Hepatocyte (in vitro differentiated cells): ENCODE results near the gene LAMA3. TPM values are rescaled to one million over a fixed set of nuclear protein-coding genes. Genes with fewer than 3 reads are reported as not detected.
A peak's percentile ranks its signal among the peaks of the same experiment; 100 is the strongest.

Experiments
- DNase-seq: peaks from one replicate; pipeline ENCODE4 v3.0.0-alpha.2; 2016; ENCODE audit warnings: low spot score
- H2AFZ ChIP-seq: fragments of 200-600 bp; sonication (generic); 2 replicates; pipeline ENCODE4 v1.6.0; 2016; ENCODE audit warnings: antibody characterized with exemption, mild to moderate bottlenecking
- H3K27ac ChIP-seq: fragments of 200-600 bp; sonication (generic); 2 replicates; pipeline ENCODE4 v1.5.1; 2016; ENCODE audit warnings: mild to moderate bottlenecking
- H3K27me3 ChIP-seq: fragments of 200-600 bp; sonication (generic); 2 replicates; pipeline ENCODE4 v1.6.1; 2016
- H3K36me3 ChIP-seq: fragments of 200-600 bp; sonication (generic); replicated peaks from 2 replicates; pipeline ENCODE4 v1.5.1; 2016; ENCODE audit warnings: low read depth; ENCODE audit not compliant: insufficient read depth
- H3K4me1 ChIP-seq: fragments of 200-600 bp; sonication (generic); 2 replicates; pipeline ENCODE4 v1.5.1; 2016; ENCODE audit warnings: mild to moderate bottlenecking, moderate library complexity; ENCODE audit not compliant: insufficient read depth
- H3K4me2 ChIP-seq: fragments of 200-600 bp; sonication (generic); 2 replicates; pipeline ENCODE4 v1.6.0; 2016
- H3K4me3 ChIP-seq: fragments of 200-600 bp; sonication (generic); 2 replicates; pipeline ENCODE4 v1.5.1; 2016; ENCODE audit warnings: mild to moderate bottlenecking
- H3K79me2 ChIP-seq: fragments of 200-600 bp; sonication (generic); 2 replicates; pipeline ENCODE4 v1.6.0; 2017; ENCODE audit warnings: mild to moderate bottlenecking
- H3K9me2 ChIP-seq: fragments of 200-600 bp; sonication (generic); replicated peaks from 2 replicates; pipeline ENCODE4 v1.6.0; 2017; ENCODE audit warnings: mild to moderate bottlenecking; ENCODE audit not compliant: insufficient read depth
- H3K9me3 ChIP-seq: fragments of 200-600 bp; sonication (generic); 2 replicates; pipeline ENCODE4 v1.5.1; 2016; ENCODE audit warnings: low read depth, mild to moderate bottlenecking
- H4K20me1 ChIP-seq: fragments of 200-600 bp; sonication (generic); 2 replicates; pipeline ENCODE4 v1.6.0; 2016; ENCODE audit warnings: mild to moderate bottlenecking; ENCODE audit not compliant: insufficient read depth, poor library complexity, severe bottlenecking
- EZH2 ChIP-seq: fragments of 200-600 bp; sonication (generic); IDR thresholded peaks from 2 replicates; pipeline ENCODE4 v1.6.1; 2016; ENCODE audit warnings: antibody characterized with exemption, mild to moderate bottlenecking, borderline replicate concordance
- EZH2phosphoT487 ChIP-seq: fragments of 200-600 bp; sonication (generic); IDR thresholded peaks from one replicate; pipeline ENCODE4 v1.6.1; 2018; ENCODE audit warnings: antibody characterized with exemption, mild to moderate bottlenecking, low read depth, moderate library complexity; ENCODE audit not compliant: unreplicated experiment, severe bottlenecking
- WGBS: methylation state at CpG from one replicate; pipeline ENCODE4 v1.1.6; 2016; ENCODE audit warnings: low lambda C conversion rate; ENCODE audit errors: missing lambda C conversion rate; 5-methylcytosine and 5-hydroxymethylcytosine counted together
- polyA plus RNA-seq: library from polyadenylated mRNA; unstranded; fragments of >200 nt; fragmentation: Nextera tagmentation; extraction: Ambion mirVana; gene quantifications from 2 replicates; pipeline ENCODE4 v1.2.1, GENCODE V29; 2016
- total RNA-seq: library from RNA; depleted of rRNA; stranded (reverse); fragments of >200 nt; gene quantifications from 2 replicates; pipeline ENCODE4 v1.2.3, GENCODE V29; 2014
- TF ChIP-seq, protein P1 (sequence below): fragments of 200-600 bp; sonication (generic); IDR thresholded peaks from 2 replicates; pipeline ENCODE4 v1.5.1; 2016; ENCODE audit warnings: antibody characterized with exemption, mild to moderate bottlenecking; ENCODE audit not compliant: poor library complexity

LAMA3 gene
- total and polyA plus RNA-seq, 2 experiments from 2014 or later: 29.9 to 52.1 TPM

DNA sequence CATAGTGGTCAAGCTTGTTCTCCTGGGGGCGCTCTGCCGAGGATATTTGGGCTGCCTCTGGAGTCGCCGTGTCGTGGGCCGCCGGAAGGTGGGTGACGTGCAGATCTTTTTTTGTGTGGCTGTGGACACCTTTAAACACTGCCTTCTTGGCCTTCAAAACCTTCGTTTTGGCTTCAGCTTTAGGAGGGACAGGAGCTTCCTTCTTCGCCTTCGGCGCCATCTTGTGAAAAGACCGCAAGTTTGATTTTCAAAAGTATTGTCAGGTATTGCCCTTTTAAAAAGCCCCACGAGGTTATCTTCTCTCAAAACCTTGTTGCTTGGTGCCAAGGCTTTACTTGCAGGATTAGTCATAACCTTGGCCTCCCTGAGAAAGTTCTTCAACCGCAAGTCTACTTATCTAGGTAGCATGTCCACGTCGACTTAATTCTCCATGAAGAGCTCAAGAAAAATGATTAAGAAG is 20.8 kb downstream of the LAMA3 start:
- Histone ChIP-seq H3K9me2 (no peaks in the 10 kb centered on the region), H2AFZ (no peak overlapping the region), H3K4me1 (peaks cover 4% of the 10 kb centered on the region), H3K4me2 (peak overlapping the region; percentile 10), H3K9me3 (no peaks in the 10 kb centered on the region), H4K20me1 (no peaks in the 10 kb centered on the region), H3K27me3 (no peaks in the 10 kb centered on the region), H3K27ac (peak overlapping the region; percentile 76), H3K79me2 (no peaks in the 10 kb centered on the region), H3K4me3 (no peak overlapping the region), H3K36me3 (no peaks in the 10 kb centered on the region)
- 84% methylated on average over 17 of the region's 17 CpGs for WGBS
- TF ChIP-seq EZH2phosphoT487 (no peak), EZH2 (no peak)
- TF ChIP-seq, protein P1, sequence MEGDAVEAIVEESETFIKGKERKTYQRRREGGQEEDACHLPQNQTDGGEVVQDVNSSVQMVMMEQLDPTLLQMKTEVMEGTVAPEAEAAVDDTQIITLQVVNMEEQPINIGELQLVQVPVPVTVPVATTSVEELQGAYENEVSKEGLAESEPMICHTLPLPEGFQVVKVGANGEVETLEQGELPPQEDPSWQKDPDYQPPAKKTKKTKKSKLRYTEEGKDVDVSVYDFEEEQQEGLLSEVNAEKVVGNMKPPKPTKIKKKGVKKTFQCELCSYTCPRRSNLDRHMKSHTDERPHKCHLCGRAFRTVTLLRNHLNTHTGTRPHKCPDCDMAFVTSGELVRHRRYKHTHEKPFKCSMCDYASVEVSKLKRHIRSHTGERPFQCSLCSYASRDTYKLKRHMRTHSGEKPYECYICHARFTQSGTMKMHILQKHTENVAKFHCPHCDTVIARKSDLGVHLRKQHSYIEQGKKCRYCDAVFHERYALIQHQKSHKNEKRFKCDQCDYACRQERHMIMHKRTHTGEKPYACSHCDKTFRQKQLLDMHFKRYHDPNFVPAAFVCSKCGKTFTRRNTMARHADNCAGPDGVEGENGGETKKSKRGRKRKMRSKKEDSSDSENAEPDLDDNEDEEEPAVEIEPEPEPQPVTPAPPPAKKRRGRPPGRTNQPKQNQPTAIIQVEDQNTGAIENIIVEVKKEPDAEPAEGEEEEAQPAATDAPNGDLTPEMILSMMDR: no peak
- peak; percentile 43 for DNase-seq

DNA sequence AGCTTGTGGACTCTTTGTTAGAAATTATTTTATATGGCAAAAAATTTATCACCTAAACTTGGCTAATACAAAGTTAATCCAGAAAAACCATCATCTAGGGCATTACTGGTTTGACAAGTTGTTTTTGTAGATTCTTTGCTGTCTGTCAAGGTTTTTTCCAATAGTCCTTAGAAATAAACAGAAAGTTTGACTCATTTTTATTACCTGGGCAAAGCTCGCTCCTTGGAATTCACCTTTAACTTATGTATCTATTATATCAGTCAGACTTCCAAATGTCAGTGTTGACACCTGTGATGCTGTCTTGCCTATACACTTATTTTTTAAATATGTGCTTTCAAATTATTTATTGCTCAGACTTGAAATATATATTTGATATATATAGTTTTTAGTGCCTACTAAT is 21.7 kb downstream of the LAMA3 start:
- no peak overlapping the region for H3K4me3 ChIP-seq
- H3K4me2 ChIP-seq: peak overlapping the region; percentile 45
- H3K27me3 ChIP-seq: no peaks in the 10 kb centered on the region
- 71% methylated on average over 1 of the region's 1 CpG for WGBS
- H4K20me1 ChIP-seq: no peaks in the 10 kb centered on the region
- TF ChIP-seq EZH2phosphoT487 (no peak), EZH2 (no peak)
- TF ChIP-seq, protein P1: no peak
- H3K9me3 ChIP-seq: no peaks in the 10 kb centered on the region
- DNase-seq: peak; percentile 41
- H3K9me2 ChIP-seq: no peaks in the 10 kb centered on the region
- H3K27ac ChIP-seq: peak overlapping the region; percentile 76
- H3K79me2 ChIP-seq: no peaks in the 10 kb centered on the region
- H3K4me1 ChIP-seq: peaks cover 10% of the 10 kb centered on the region
- no peaks in the 10 kb centered on the region for H3K36me3 ChIP-seq
- no peak overlapping the region for H2AFZ ChIP-seq

DNA sequence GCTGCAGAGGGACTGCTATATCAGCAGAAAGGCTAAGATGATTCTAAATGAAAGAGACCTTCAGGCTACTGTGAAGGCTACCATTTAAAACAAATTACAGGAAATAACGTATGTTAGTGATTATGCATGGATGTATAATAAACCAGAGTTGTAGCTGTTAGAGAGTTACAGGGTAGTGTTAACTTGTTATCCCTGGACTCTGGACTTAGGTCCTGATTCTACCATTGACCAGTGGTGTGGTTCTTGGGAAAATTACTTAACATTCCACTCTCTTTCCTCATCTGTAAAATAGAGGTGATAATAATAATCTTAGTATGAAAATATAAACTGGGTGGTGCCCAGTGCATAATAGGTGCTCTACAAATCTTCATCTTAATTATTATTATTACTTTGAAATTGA is 22.2 kb downstream of the LAMA3 start:
- H3K27ac ChIP-seq: peak overlapping the region; percentile 65
- no peaks in the 10 kb centered on the region for H3K27me3 ChIP-seq

More for the DNA sequence above, 22.2 kb downstream of the LAMA3 start:
- no peak overlapping the region for H3K4me3 ChIP-seq
- H3K4me2 ChIP-seq: peak overlapping the region; percentile 45
- no peak overlapping the region for H2AFZ ChIP-seq
- peaks cover 13% of the 10 kb centered on the region for H3K4me1 ChIP-seq
- no peaks in the 10 kb centered on the region for H3K79me2 ChIP-seq
- no peaks in the 10 kb centered on the region for H3K36me3 ChIP-seq
- 47% methylated on average over 1 of the region's 1 CpG for WGBS
- no peaks in the 10 kb centered on the region for H4K20me1 ChIP-seq
- no peak for DNase-seq
- TF ChIP-seq EZH2 (no peak), EZH2phosphoT487 (no peak)
- TF ChIP-seq, protein P1: no peak
- no peaks in the 10 kb centered on the region for H3K9me2 ChIP-seq
- H3K9me3 ChIP-seq: no peaks in the 10 kb centered on the region
